Ectodermal cell (in vitro differentiated cells): Measurements from ENCODE around the gene AP1S2.
A peak's percentile ranks its signal among the peaks of the same experiment; 100 is the strongest.

Experiments
- H3K27ac ChIP-seq: 2 replicates; pipeline ENCODE4 v1.7.0; 2013; ENCODE audit warnings: mild to moderate bottlenecking, low read depth, low read length; ENCODE audit not compliant: insufficient read depth, poor library complexity, severe bottlenecking
- H3K27me3 ChIP-seq: 2 replicates; pipeline ENCODE4 v1.7.0; 2013; ENCODE audit warnings: mild to moderate bottlenecking, low read length; ENCODE audit not compliant: insufficient read depth, control insufficient read depth, poor library complexity, severe bottlenecking
- H3K36me3 ChIP-seq: one replicate; pipeline ENCODE4 v1.7.0; 2013; ENCODE audit warnings: low read length; ENCODE audit not compliant: control insufficient read depth, insufficient read depth
- H3K4me1 ChIP-seq: one replicate; pipeline ENCODE4 v1.7.0; 2013; ENCODE audit warnings: low read length; ENCODE audit not compliant: control insufficient read depth, insufficient read depth
- H3K4me3 ChIP-seq: 2 replicates; pipeline ENCODE4 v1.7.0; 2013; ENCODE audit warnings: low read depth, low read length, control low read depth; ENCODE audit not compliant: insufficient read depth
- H3K9me3 ChIP-seq: 2 replicates; pipeline ENCODE4 v1.7.0; 2013; ENCODE audit warnings: mild to moderate bottlenecking, low read length, moderate library complexity; ENCODE audit not compliant: control insufficient read depth
- WGBS, 2 experiments: methylation state at CpG; one replicate each; pipeline ENCODE4 v1.1.7; 2013; ENCODE audit warnings: missing lambda C conversion rate in 2 of 2; 5-methylcytosine and 5-hydroxymethylcytosine counted together

The AP1S2 gene

DNA sequence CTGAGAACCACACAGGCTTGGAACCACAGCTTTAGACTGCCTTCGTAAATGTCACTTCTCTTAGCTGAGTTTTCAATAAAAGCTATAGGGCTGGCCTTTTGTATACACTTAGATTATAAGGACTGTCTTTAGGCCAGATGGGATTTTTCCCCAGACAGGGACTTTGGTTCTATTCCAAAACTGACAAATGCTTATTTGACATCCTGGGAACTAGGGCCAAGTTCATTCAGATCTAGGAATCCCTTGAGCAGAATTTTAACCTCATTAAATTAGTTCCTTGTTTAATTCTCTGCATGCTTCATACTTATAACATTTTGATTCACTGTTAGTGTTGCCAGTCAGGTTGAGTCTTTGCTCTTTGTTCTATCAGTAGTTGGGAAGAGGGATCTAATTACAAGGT lies 41.2 kb downstream of the AP1S2 start:
- Histone ChIP-seq H3K9me3 (no peaks in the 10 kb centered on the region), H3K27ac (no peak overlapping the region), H3K4me3 (no peak overlapping the region), H3K27me3 (no peaks in the 10 kb centered on the region), H3K4me1 (no peaks in the 10 kb centered on the region), H3K36me3 (no peaks in the 10 kb centered on the region)
- 100% methylated on average over 1 of the region's 1 CpG for WGBS, 2 experiments

DNA sequence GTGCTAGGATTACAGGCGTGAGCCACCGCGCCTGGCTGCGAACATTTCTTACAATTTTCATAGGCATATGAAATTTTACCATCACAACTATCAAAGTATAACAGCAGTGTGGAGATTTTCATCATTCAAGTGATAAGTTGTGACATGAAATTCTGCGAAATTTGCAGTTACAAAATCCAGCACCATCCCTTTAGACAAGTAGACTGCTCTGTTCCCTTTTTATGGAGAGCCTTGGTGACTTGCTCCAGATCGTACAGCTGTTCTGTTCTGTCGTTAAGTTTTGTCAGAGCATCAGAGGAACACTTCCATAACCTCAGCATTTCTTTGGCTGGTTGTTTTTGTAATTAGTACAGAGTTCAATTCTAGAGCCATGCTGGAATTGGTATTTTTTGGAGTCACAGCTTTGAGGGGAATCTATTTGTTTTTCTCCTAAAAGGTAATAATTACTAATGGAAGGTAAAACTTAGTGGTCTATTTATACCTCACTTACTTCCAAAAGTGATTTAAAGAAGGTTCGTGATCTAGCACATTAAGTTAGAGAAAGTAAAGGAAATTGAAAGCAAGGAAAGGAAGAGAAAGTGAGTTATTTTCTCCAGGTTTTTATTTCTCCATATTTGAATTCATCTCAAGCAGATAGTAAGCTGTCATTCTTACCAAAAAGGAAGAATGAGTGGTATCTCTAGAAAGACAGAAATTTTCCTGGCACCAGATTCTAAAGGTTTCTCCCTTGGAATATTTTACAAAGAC lies 42.2 kb downstream of the AP1S2 start:
- H3K4me1 ChIP-seq = no peaks in the 10 kb centered on the region
- no peak overlapping the region for H3K4me3 ChIP-seq
- no peaks in the 10 kb centered on the region for H3K36me3 ChIP-seq
- H3K27me3 ChIP-seq = no peaks in the 10 kb centered on the region
- H3K9me3 ChIP-seq = no peaks in the 10 kb centered on the region
- WGBS, 2 experiments = 97 to 100% methylated on average over 3 to 7 of the region's 8 CpGs
- H3K27ac ChIP-seq = no peak overlapping the region

DNA sequence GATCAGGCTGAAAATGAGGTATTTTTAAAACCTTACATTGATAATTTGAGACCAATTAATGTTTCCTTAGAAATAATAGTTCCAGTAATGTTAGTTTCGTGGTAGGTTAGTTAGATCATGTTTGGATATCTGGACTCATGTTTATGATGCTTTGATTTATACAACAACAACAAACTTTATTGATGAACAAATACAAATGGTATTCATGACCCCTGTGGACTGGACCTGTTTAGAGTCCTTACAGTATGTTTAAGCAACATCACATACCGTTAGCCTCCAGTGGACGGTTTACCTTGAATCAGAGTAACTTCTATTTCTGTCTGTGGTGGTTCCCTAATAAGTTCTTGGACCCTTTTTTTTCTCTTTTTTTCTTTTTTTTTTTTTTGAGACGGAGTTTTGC lies 46.4 kb downstream of the AP1S2 start:
- no peaks in the 10 kb centered on the region for H3K9me3 ChIP-seq
- no peaks in the 10 kb centered on the region for H3K27me3 ChIP-seq
- WGBS, 2 experiments = 78 to 95% methylated on average over 2 to 3 of the region's 4 CpGs
- no peaks in the 10 kb centered on the region for H3K4me1 ChIP-seq
- no peak overlapping the region for H3K27ac ChIP-seq
- no peak overlapping the region for H3K4me3 ChIP-seq
- H3K36me3 ChIP-seq = no peaks in the 10 kb centered on the region

GRCh38 chrX:15804563-15804962 lies 50.0 kb downstream of the AP1S2 start:
- Histone ChIP-seq H3K4me1 (no peaks in the 10 kb centered on the region), H3K36me3 (no peaks in the 10 kb centered on the region), H3K27ac (no peak overlapping the region), H3K27me3 (no peaks in the 10 kb centered on the region), H3K4me3 (no peak overlapping the region), H3K9me3 (no peaks in the 10 kb centered on the region)

DNA sequence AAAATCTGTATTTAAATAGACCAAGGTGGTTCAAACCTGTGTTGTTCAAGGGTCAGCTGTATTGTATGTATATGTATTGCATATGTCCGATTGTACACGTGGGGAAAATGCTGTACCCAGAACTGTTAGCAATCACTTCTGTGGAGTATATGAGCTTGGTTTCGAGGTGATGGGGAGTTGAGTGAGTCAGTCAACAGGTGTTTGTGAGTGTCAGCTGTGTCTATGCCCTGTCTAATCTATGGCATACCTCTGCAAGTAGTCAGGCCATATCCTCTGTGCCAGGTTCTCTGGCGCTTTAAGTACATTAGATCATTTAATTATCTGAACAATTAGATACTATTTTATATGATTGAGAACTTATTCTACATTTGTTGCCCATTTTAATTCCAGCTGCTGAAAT lies 56.9 kb downstream of the AP1S2 start:
- 91 to 95% methylated on average over 3 of the region's 4 CpGs for WGBS, 2 experiments
- Histone ChIP-seq H3K36me3 (no peaks in the 10 kb centered on the region), H3K27ac (no peak overlapping the region), H3K4me1 (no peaks in the 10 kb centered on the region), H3K9me3 (no peaks in the 10 kb centered on the region), H3K4me3 (no peak overlapping the region), H3K27me3 (no peaks in the 10 kb centered on the region)

GRCh38 chrX:15790769-15791290 lies 63.8 kb downstream of the AP1S2 start:
- no peaks in the 10 kb centered on the region for H3K36me3 ChIP-seq
- WGBS, 2 experiments = 2 to 6% methylated on average over 13 to 15 of the region's 15 CpGs

DNA sequence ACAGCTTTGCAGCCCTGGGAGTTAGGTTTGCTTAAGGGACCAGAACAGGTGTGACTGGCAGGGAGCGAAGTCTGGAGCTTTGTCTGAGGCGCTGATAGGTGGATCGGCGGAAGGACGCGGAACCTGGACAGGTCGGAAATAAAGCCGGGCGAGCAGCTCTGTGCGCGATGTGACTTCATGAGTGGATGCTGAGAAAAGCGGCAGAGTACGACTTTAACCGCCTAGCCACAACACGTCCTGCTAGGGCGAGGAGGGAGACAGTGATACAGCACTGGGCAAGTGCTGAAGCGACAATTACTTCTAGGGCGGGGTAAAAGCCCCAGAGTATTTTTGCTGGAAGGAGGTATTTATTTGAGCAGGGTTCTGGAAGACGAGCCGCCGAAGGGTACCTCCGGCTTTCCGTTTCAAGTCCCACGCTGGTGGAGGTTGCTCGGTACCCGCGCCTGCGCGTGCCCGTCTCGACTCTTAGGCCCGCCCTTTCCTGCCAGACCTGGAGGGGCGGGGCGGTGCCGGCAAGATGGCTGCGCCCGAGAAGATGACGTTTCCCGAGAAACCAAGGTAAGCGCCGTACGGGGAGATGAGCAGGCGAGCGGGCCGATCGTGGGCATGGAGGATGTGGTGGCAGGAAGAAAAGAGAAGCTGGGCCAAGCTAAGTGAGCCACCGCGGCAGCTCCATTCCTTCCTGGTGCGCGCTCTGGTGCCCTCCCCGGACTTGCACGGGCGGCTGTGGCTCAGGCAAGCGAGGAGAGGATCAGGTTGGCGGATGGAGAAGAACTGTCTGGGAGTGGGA lies 64.4 kb downstream of the AP1S2 start, which contains the start of gene ZRSR2:
Gene ZRSR2, plus strand, starts transcription at position 506 of the 790 bp plus-strand sequence. Its CDS starts 12 bp downstream, at position 518.
- Histone ChIP-seq H3K4me1 (no peaks in the 10 kb centered on the region), H3K27ac (no peak within 1 kb of the TSS), H3K4me3 (peak within 1 kb of the TSS; percentile 60), H3K36me3 (no peaks in the 10 kb centered on the region), H3K27me3 (no peaks in the 10 kb centered on the region), H3K9me3 (no peaks in the 10 kb centered on the region)
- WGBS, 2 experiments = 1 to 2% methylated on average over 55 of the region's 55 CpGs

More at GRCh38 chrX:15790769-15791290, 63.8 kb downstream of the AP1S2 start:
- no peaks in the 10 kb centered on the region for H3K4me1 ChIP-seq
- no peak overlapping the region for H3K27ac ChIP-seq
- peak overlapping the region; percentile 60 for H3K4me3 ChIP-seq
- no peaks in the 10 kb centered on the region for H3K27me3 ChIP-seq
- H3K9me3 ChIP-seq = no peaks in the 10 kb centered on the region

DNA sequence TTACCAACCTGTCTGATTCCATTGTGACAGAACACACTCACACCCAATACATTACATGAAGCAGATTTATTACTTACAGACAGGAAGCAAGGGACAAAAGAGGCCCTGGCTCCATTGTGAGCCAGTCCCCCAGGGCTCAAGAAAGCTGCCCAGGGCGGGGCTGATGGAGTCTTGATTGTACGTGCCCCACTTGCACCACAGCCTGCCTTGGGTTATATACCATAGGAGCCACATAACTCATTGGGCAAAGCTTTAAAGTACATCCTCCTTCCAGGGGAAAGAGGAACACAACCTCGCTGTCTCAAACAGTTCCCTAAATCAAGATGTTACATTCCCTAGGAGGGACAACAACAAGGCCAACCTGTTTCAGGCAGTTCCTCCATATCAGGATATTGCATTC lies 67.7 kb downstream of the AP1S2 start:
- 89 to 100% methylated on average over 2 to 3 of the region's 3 CpGs for WGBS, 2 experiments
- Histone ChIP-seq H3K4me3 (no peak overlapping the region), H3K4me1 (no peaks in the 10 kb centered on the region), H3K27ac (no peak overlapping the region), H3K9me3 (no peaks in the 10 kb centered on the region), H3K27me3 (no peaks in the 10 kb centered on the region), H3K36me3 (no peaks in the 10 kb centered on the region)

DNA sequence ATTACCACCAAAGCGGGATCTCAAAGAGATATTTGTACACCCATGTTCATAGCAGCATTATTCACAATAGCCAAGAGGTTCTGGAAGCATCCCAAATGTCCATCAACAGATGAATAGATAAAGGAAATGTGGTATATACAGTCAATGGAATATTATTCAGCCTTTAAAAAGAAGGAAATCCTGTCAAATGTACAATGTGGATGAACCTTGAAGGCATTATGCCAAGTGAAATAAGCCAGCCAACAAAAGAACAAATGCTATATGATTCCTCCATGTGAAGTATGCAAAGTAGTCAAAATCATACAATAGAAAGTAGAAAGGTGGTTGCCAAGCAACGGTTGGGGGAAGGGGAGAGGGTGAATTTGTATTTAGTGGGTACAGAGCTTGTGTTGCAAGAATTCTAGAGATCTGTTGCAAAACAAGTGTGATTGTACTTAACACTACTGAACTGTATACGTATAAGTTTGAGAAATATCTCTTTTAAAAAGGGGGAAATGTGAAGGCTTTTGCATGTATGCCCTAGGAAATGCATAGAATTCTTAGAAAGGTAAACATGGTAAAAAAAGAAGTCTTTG lies 69.3 kb downstream of the AP1S2 start:
- H3K4me3 ChIP-seq = no peak overlapping the region
- no peaks in the 10 kb centered on the region for H3K27me3 ChIP-seq
- no peak overlapping the region for H3K27ac ChIP-seq
- 83 to 96% methylated on average over 3 of the region's 3 CpGs for WGBS, 2 experiments
- H3K36me3 ChIP-seq = no peaks in the 10 kb centered on the region
- no peaks in the 10 kb centered on the region for H3K4me1 ChIP-seq
- H3K9me3 ChIP-seq = no peaks in the 10 kb centered on the region
